H9 (cell line): Measurements from ENCODE around the gene FXYD6. TPM values are rescaled to one million over a fixed set of nuclear protein-coding genes. Genes with fewer than 3 reads are reported as not detected.

Source experiments
- DNase-seq: peaks from one replicate; pipeline ENCODE4 v3.0.0-alpha.2; 2017
- H2AFZ ChIP-seq: one replicate; pipeline ENCODE4 v1.6.1; 2013; ENCODE audit warnings: mild to moderate bottlenecking, low read length, control low read depth, moderate library complexity
- H2AK5ac ChIP-seq: 2 replicates; pipeline ENCODE4 v1.6.1; 2013; ENCODE audit warnings: low read length, control low read depth, mixed read lengths; ENCODE audit not compliant: insufficient read length
- H2BK120ac ChIP-seq: one replicate; pipeline ENCODE4 v1.6.1; 2013; ENCODE audit warnings: low read depth, mild to moderate bottlenecking, low read length, control low read depth, inconsistent platforms; ENCODE audit not compliant: poor library complexity, severe bottlenecking
- H2BK12ac ChIP-seq: 2 replicates; pipeline ENCODE4 v1.6.1; 2013; ENCODE audit warnings: low read length, control low read depth, mixed read lengths, low read depth; ENCODE audit not compliant: insufficient read length
- H2BK15ac ChIP-seq: 2 replicates; pipeline ENCODE4 v1.6.1; 2013; ENCODE audit warnings: low read depth, low read length, control low read depth
- H2BK20ac ChIP-seq: one replicate; pipeline ENCODE4 v1.6.1; 2013; ENCODE audit warnings: low read depth, mild to moderate bottlenecking, low read length, control low read depth, inconsistent platforms; ENCODE audit not compliant: poor library complexity, severe bottlenecking
- H2BK5ac ChIP-seq: 2 replicates; pipeline ENCODE4 v1.6.1; 2013; ENCODE audit warnings: low read length, control low read depth, mixed read lengths; ENCODE audit not compliant: insufficient read length
- H3K14ac ChIP-seq: 2 replicates; pipeline ENCODE4 v1.6.1; 2013; ENCODE audit warnings: low read length, control low read depth; ENCODE audit not compliant: insufficient read depth
- H3K18ac ChIP-seq: 2 replicates; pipeline ENCODE4 v1.6.1; 2013; ENCODE audit warnings: low read depth, mild to moderate bottlenecking, mixed read lengths, low read length, control low read depth; ENCODE audit not compliant: insufficient read length
- H3K23ac ChIP-seq: 2 replicates; pipeline ENCODE4 v1.6.1; 2013; ENCODE audit warnings: low read length, control low read depth, mixed read lengths, low read depth; ENCODE audit not compliant: insufficient read length
- H3K23me2 ChIP-seq: 2 replicates; pipeline ENCODE4 v1.6.1; 2013; ENCODE audit warnings: low read depth, mild to moderate bottlenecking, mixed read lengths, low read length, control low read depth; ENCODE audit not compliant: insufficient read length, poor library complexity, severe bottlenecking
- H3K27ac ChIP-seq: 2 replicates; pipeline ENCODE4 v1.5.1; 2013; ENCODE audit warnings: low read length, control low read depth, mixed read lengths, low read depth; ENCODE audit not compliant: insufficient read length
- H3K27me3 ChIP-seq: 2 replicates; pipeline ENCODE4 v1.6.1; 2013; ENCODE audit warnings: low read length, control low read depth, inconsistent platforms; ENCODE audit not compliant: insufficient read depth
- H3K4ac ChIP-seq: 2 replicates; pipeline ENCODE4 v1.6.1; 2013; ENCODE audit warnings: low read depth, mild to moderate bottlenecking, control low read depth, inconsistent platforms, low read length, moderate library complexity
- H3K4me1 ChIP-seq: 2 replicates; pipeline ENCODE4 v1.6.1; 2013; ENCODE audit warnings: low read length, control low read depth, inconsistent platforms; ENCODE audit not compliant: insufficient read depth
- H3K4me2 ChIP-seq: 2 replicates; pipeline ENCODE4 v1.6.1; 2013; ENCODE audit warnings: low read length, control low read depth, mixed read lengths; ENCODE audit not compliant: insufficient read length, insufficient read depth
- H3K56ac ChIP-seq: 2 replicates; pipeline ENCODE4 v1.6.1; 2013; ENCODE audit warnings: low read depth, mild to moderate bottlenecking, mixed read lengths, low read length, control low read depth; ENCODE audit not compliant: insufficient read length
- H3K79me1 ChIP-seq: 2 replicates; pipeline ENCODE4 v1.6.1; 2013; ENCODE audit warnings: low read depth, mild to moderate bottlenecking, moderate library complexity, low read length, control low read depth, inconsistent platforms; ENCODE audit not compliant: insufficient read depth, poor library complexity, severe bottlenecking
- H3K79me2 ChIP-seq: 2 replicates; pipeline ENCODE4 v1.6.1; 2013; ENCODE audit warnings: low read length, control low read depth, inconsistent platforms; ENCODE audit not compliant: insufficient read depth
- H3K9ac ChIP-seq: 2 replicates; pipeline ENCODE4 v1.6.1; 2013; ENCODE audit warnings: low read length, control low read depth, mixed read lengths; ENCODE audit not compliant: insufficient read length; ENCODE audit errors: extremely low read depth
- H3K9me3 ChIP-seq: one replicate; pipeline ENCODE4 v1.6.1; 2013; ENCODE audit warnings: low read depth, low read length, inconsistent platforms; ENCODE audit not compliant: control insufficient read depth
- H3T11ph ChIP-seq: one replicate; pipeline ENCODE4 v1.6.1; 2013; ENCODE audit warnings: mild to moderate bottlenecking, low read length, control low read depth, inconsistent platforms
- H4K20me1 ChIP-seq: one replicate; pipeline ENCODE4 v1.6.1; 2013; ENCODE audit not compliant: control insufficient read depth, insufficient read length, insufficient read depth
- H4K5ac ChIP-seq: 2 replicates; pipeline ENCODE4 v1.6.1; 2013; ENCODE audit warnings: low read depth, mild to moderate bottlenecking, mixed read lengths, low read length, control low read depth; ENCODE audit not compliant: insufficient read length
- H4K8ac ChIP-seq: replicated peaks from 2 replicates; pipeline ENCODE4 v1.6.1; 2013; ENCODE audit warnings: low read length, control low read depth, mixed read lengths, low read depth; ENCODE audit not compliant: insufficient read length
- H4K91ac ChIP-seq: 2 replicates; pipeline ENCODE4 v1.6.1; 2013; ENCODE audit warnings: low read depth, mild to moderate bottlenecking, moderate library complexity, mixed read lengths, low read length, control low read depth; ENCODE audit not compliant: insufficient read length
- H3K27ac Mint-ChIP-seq, 3 experiments: 2 replicates in 2 of 3; 3 replicates in 1 of 3; pipeline ENCODE4 v1.8.0; 2020 to 2021; ENCODE audit warnings: mixed read lengths in 3 of 3, mild to moderate bottlenecking in 1 of 3, moderate library complexity in 1 of 3
- H3K27me3 Mint-ChIP-seq: 2 replicates; pipeline ENCODE4 v1.8.0; 2021; ENCODE audit warnings: low read depth, mild to moderate bottlenecking, moderate library complexity, mixed read lengths
- H3K36me3 Mint-ChIP-seq, 3 experiments: 2 replicates in 2 of 3; 3 replicates in 1 of 3; pipeline ENCODE4 v1.8.0; 2020 to 2021; ENCODE audit warnings: low read depth in 3 of 3, mixed read lengths in 3 of 3; ENCODE audit not compliant: insufficient read depth in 1 of 3
- H3K4me1 Mint-ChIP-seq, 2 experiments: 2 replicates each; pipeline ENCODE4 v1.8.0; 2020; ENCODE audit warnings: mixed read lengths in 2 of 2
- H3K4me3 Mint-ChIP-seq, 2 experiments: 2 replicates in 1 of 2; 3 replicates in 1 of 2; pipeline ENCODE4 v1.8.0; 2020 to 2021; ENCODE audit warnings: mild to moderate bottlenecking in 2 of 2, mixed read lengths in 2 of 2, moderate library complexity in 1 of 2
- H3K9me3 Mint-ChIP-seq, 2 experiments: 2 replicates in 1 of 2; 3 replicates in 1 of 2; pipeline ENCODE4 v1.8.0; 2020; ENCODE audit warnings: mild to moderate bottlenecking in 2 of 2, mixed read lengths in 2 of 2, moderate library complexity in 1 of 2
- WGBS: extraction: QIAGEN DNeasy Blood & Tissue Kit; methylation state at CpG from one replicate; pipeline ENCODE4 v1.1.7; 2013; ENCODE audit warnings: missing lambda C conversion rate, low lambda C conversion rate, mixed read lengths; ENCODE audit not compliant: insufficient read length; ENCODE audit errors: extremely low coverage; 5-methylcytosine and 5-hydroxymethylcytosine counted together
- total RNA-seq: library from RNA; stranded (reverse); gene quantifications from 2 replicates; pipeline ENCODE4 v1.2.1, GENCODE V29; 2021
- TF ChIP-seq, protein P1 (sequence below): fragments of 200-600 bp; sonication (generic); conservative IDR thresholded peaks from 3 replicates; pipeline ENCODE4 v1.8.0; 2021; ENCODE audit warnings: antibody characterized with exemption, mild to moderate bottlenecking

FXYD6 gene
- total RNA-seq, 1 experiment from 2014 or later, result 18.3 TPM

DNA sequence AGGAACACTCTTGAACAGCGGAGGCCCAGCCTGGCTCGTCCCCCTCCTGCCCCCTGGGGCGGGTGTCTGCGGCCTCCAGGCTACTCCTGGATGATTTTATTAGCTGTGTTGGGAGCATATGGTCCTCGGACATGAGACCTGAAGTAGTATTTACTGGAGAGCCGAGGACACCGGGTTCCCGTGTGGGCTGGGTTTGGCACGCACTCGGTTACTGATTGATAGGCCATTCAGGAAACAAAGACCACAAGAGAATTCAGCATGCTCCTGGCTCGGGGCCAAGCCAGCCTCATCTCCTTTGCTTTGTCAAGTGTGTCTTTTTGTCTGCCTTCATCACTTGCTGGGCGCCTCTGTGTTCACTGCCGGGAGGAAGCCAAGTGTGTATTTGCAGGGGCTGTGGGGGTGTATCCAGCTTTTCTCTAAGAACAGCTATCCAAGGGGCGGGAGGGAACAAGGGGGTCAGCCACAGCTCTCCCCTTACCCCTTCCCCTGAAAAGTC lies 61.6 kb downstream of the FXYD6 start:
- H3K4me3 Mint-ChIP-seq, result no peak overlapping the region
- Histone ChIP-seq H3T11ph (no peak overlapping the region), H3K18ac (no peak overlapping the region), H3K4me1 (no peaks in the 10 kb centered on the region), H3K56ac (no peak overlapping the region), H2BK20ac (no peak overlapping the region), H3K27ac (no peak overlapping the region), H3K23ac (no peak overlapping the region), H2AK5ac (no peak overlapping the region), H3K4me2 (no peak overlapping the region), H3K14ac (no peak overlapping the region), H3K9me3 (no peaks in the 10 kb centered on the region), H2BK15ac (no peak overlapping the region), H3K9ac (no peak overlapping the region), H4K8ac (no peak overlapping the region), H3K4ac (no peak overlapping the region), H4K20me1 (no peaks in the 10 kb centered on the region), H2BK120ac (no peak overlapping the region), H2BK5ac (no peak overlapping the region), H4K91ac (no peak overlapping the region), H2BK12ac (no peak overlapping the region), H3K23me2 (peaks cover 3% of the 10 kb centered on the region), H3K27me3 (no peaks in the 10 kb centered on the region), H3K79me2 (no peaks in the 10 kb centered on the region), H4K5ac (no peak overlapping the region), H3K79me1 (no peaks in the 10 kb centered on the region), H2AFZ (no peak overlapping the region)
- DNase-seq, result no peak
- no peaks in the 10 kb centered on the region; a peak in 1 of 5 replicates for H3K9me3 Mint-ChIP-seq
- peaks cover 12% of the 10 kb centered on the region for H3K27me3 Mint-ChIP-seq
- TF ChIP-seq, protein P1, sequence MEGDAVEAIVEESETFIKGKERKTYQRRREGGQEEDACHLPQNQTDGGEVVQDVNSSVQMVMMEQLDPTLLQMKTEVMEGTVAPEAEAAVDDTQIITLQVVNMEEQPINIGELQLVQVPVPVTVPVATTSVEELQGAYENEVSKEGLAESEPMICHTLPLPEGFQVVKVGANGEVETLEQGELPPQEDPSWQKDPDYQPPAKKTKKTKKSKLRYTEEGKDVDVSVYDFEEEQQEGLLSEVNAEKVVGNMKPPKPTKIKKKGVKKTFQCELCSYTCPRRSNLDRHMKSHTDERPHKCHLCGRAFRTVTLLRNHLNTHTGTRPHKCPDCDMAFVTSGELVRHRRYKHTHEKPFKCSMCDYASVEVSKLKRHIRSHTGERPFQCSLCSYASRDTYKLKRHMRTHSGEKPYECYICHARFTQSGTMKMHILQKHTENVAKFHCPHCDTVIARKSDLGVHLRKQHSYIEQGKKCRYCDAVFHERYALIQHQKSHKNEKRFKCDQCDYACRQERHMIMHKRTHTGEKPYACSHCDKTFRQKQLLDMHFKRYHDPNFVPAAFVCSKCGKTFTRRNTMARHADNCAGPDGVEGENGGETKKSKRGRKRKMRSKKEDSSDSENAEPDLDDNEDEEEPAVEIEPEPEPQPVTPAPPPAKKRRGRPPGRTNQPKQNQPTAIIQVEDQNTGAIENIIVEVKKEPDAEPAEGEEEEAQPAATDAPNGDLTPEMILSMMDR, result no peak
- H3K27ac Mint-ChIP-seq, result no peak overlapping the region; a peak in 1 of 7 replicates
- no peaks in the 10 kb centered on the region for H3K36me3 Mint-ChIP-seq
- peaks cover 54 to 63% of the 10 kb centered on the region in 2 experiments for H3K4me1 Mint-ChIP-seq
- WGBS, result no CpG with 5 or more reads among the region's 14 CpGs
